ENCODE results near the gene TCIRG1.

The TCIRG1 gene

DNA sequence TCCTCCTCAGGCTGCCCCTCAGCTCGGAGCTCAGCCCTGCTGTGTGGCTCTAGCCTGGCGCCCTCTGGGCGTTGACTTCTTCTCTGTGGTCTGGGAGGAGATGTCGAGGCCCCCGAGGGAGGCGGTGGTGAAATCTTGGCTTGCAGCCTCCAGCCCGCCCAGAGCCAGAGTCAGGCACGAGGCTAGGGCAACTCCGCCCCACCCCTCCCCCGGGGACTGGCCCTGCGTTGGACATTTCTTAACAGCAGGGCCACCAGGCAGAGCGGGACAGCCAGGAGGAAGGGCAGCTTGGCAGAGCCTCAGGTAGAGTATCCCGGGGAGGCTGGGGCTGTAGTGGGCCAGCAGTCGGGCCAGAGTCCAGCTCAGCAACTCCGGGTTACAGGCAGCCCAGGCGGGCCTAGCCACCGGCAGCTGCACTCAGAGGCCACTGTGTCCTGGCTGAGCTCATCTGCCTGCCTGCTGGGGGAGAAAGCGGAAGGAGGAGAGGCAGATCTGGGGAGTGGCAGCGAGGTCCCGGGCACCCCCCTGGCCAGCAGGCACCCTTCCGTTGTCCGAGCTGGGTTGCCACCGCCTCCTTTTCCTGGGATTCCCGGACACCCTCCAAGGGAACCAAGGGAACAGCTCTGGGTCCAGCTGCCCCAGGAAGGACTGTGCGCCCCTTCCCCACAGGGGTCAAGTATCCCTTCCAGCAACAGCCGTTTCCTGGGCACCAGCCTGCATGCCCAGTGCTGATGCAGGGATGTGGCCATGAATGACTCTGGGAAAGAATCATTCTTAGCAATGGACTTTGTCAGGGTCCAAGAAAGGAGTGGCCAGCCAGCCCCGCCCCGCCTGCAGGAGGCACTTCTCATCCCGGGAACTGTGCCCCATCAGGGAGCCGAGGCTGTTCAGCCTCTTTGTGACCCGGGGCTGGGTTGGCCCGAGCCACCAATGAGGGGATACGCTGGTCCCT, 28.5 kb upstream of the TCIRG1 start, which contains the start of gene ALDH3B1:
TSS of gene ALDH3B1 (plus strand) at position 238 of the 952 bp plus-strand sequence. CDS start 4,971 bp downstream, outside the sequence.
- peak; percentile 94 for DNase-seq
- Histone ChIP-seq H4K8ac (ENCODE audit: low read length) (peak within 1 kb of the TSS; percentile 95), H4K91ac (ENCODE audit: low read length) (peak within 1 kb of the TSS; percentile 96), H3K4ac (ENCODE audit: low read depth in 1 of 2, low read length in 2 of 2) (peak within 1 kb of the TSS; percentile 90 to 95), H3K27me3 (ENCODE audit: control insufficient read depth in 1 of 2, insufficient read depth in 1 of 2, low read length in 2 of 2) (no peaks in the 10 kb centered on the region), H3K9me3 (ENCODE audit: control insufficient read depth, low read length) (no peaks in the 10 kb centered on the region), H3K4me3 (ENCODE audit: insufficient read depth in 1 of 2, low read depth in 1 of 2, low read length in 2 of 2) (peak within 1 kb of the TSS; percentile 43 to 83), H3K23ac (ENCODE audit: low read length in 2 of 2) (peak within 1 kb of the TSS in 1 of 2 experiments; percentile 45), H2AK5ac (ENCODE audit: low read length, severe bottlenecking) (peak within 1 kb of the TSS; percentile 100), H2BK12ac (ENCODE audit: low read length in 2 of 2) (peak within 1 kb of the TSS; percentile 40 to 91), H3K14ac (ENCODE audit: low read length in 2 of 2) (peak within 1 kb of the TSS in 1 of 2 experiments; percentile 78), H3K18ac (ENCODE audit: low read depth in 1 of 2, low read length in 2 of 2) (peak within 1 kb of the TSS; percentile 40 to 97), H2BK120ac (ENCODE audit: low read depth, low read length) (peak within 1 kb of the TSS; percentile 84), H2BK5ac (ENCODE audit: low read depth, low read length, poor library complexity, severe bottlenecking) (peak within 1 kb of the TSS; percentile 51), H2BK15ac (ENCODE audit: low read depth, poor library complexity, severe bottlenecking) (peak within 1 kb of the TSS; percentile 86), H3K36me3 (ENCODE audit: control insufficient read depth in 1 of 2, insufficient read depth in 2 of 2, low read depth in 1 of 2, low read length in 2 of 2) (peaks cover 5% of the 10 kb centered on the region in 2 experiments), H2AFZ (ENCODE audit: low read depth, low read length) (no peak within 1 kb of the TSS), H3K4me2 (ENCODE audit: low read length, poor library complexity, severe bottlenecking) (peak within 1 kb of the TSS; percentile 50), H3K4me1 (ENCODE audit: control insufficient read depth, insufficient read depth, low read depth, low read length) (peaks cover 61% of the 10 kb centered on the region), H3K9ac (ENCODE audit: low read length) (peak within 1 kb of the TSS; percentile 91), H3K27ac (ENCODE audit: low read length, poor library complexity, severe bottlenecking) (peak within 1 kb of the TSS; percentile 94), H3K79me1 (replicated peaks; ENCODE audit: low read length, poor library complexity, severe bottlenecking) (peaks cover 12% of the 10 kb centered on the region)
- 22% methylated on average over 32 of the region's 33 CpGs for WGBS

DNA sequence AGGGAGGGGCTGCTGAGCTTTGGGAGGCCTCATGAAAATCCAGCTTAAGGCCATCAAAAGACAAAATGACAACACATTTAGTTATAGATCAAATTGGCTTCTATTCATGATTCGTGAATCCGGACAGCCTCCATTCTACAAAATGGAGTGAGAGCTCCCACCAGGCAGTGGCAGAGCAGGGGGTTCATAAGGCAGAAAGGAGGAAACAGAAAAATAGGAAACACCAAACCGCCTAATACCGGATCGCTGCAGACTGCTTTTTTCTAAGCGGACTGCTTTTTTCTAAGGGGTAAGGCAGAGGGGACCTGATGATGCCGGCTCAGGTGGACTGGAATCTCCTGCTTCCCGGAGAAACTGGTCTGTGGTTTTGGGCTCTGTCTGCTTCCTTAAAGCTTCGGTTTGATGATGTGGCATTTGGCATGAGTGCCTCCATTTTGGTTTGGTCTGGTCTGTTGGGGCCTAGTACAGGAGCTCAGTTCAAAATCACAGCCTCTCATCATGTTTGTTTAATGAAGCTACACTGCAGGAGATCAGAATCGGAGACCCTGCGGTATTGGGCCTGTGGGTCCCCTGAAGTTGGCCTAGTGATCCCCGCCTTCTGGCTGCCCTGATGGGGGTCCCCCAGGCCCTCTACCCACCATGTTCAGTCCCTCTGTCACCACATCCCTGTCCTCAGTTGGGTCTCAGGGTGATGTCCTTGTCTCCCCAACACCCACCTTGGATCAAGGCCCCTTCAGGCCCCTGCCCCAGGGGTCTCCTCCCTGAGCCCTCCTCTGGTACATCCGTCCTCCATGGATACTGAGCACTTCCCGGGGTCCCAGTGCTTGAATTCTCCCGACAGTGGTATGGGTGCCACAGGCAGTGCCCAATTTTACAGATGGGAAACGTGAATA, 27.5 kb upstream of the TCIRG1 start:
- Histone ChIP-seq H4K8ac (ENCODE audit: low read length) (peak overlapping the region; percentile 86), H3K79me1 (replicated peaks; ENCODE audit: low read length, poor library complexity, severe bottlenecking) (peaks cover 12% of the 10 kb centered on the region), H2AFZ (ENCODE audit: low read depth, low read length) (no peak overlapping the region), H3K23ac (ENCODE audit: low read length in 2 of 2) (peak overlapping the region in 1 of 2 experiments; percentile 45), H3K9me3 (ENCODE audit: control insufficient read depth, low read length) (no peaks in the 10 kb centered on the region), H3K9ac (ENCODE audit: low read length) (peak overlapping the region; percentile 91), H3K4me3 (ENCODE audit: insufficient read depth in 1 of 2, low read depth in 1 of 2, low read length in 2 of 2) (peak overlapping the region in 1 of 2 experiments; percentile 83), H3K4me1 (ENCODE audit: control insufficient read depth, insufficient read depth, low read depth, low read length) (peaks cover 61% of the 10 kb centered on the region), H3K36me3 (ENCODE audit: control insufficient read depth in 1 of 2, insufficient read depth in 2 of 2, low read depth in 1 of 2, low read length in 2 of 2) (peaks cover 5% of the 10 kb centered on the region in 2 experiments), H2BK12ac (ENCODE audit: low read length in 2 of 2) (peak overlapping the region; percentile 91 to 99), H3K4me2 (ENCODE audit: low read length, poor library complexity, severe bottlenecking) (peak overlapping the region; percentile 42), H3K27ac (ENCODE audit: low read length, poor library complexity, severe bottlenecking) (peak overlapping the region; percentile 94), H2BK120ac (ENCODE audit: low read depth, low read length) (peak overlapping the region; percentile 84), H4K91ac (ENCODE audit: low read length) (peak overlapping the region; percentile 96), H3K27me3 (ENCODE audit: control insufficient read depth in 1 of 2, insufficient read depth in 1 of 2, low read length in 2 of 2) (no peaks in the 10 kb centered on the region), H2BK5ac (ENCODE audit: low read depth, low read length, poor library complexity, severe bottlenecking) (no peak overlapping the region), H3K14ac (ENCODE audit: low read length in 2 of 2) (peak overlapping the region in 1 of 2 experiments; percentile 29), H3K4ac (ENCODE audit: low read depth in 1 of 2, low read length in 2 of 2) (peak overlapping the region; percentile 91 to 95), H3K18ac (ENCODE audit: low read depth in 1 of 2, low read length in 2 of 2) (peak overlapping the region; percentile 88 to 97), H2AK5ac (ENCODE audit: low read length, severe bottlenecking) (peak overlapping the region; percentile 100), H2BK15ac (ENCODE audit: low read depth, poor library complexity, severe bottlenecking) (peak overlapping the region; percentile 65)
- 93% methylated on average over 16 of the region's 16 CpGs for WGBS
- no peak for DNase-seq

GRCh38 chr11:68012044-68012842, 26.6 kb upstream of the TCIRG1 start:
- peak overlapping the region; percentile 86 to 91 for H3K4ac ChIP-seq (ENCODE audit: low read depth in 1 of 2, low read length in 2 of 2)
- peak overlapping the region; percentile 100 for H2AK5ac ChIP-seq (ENCODE audit: low read length, severe bottlenecking)
- H3K9ac ChIP-seq (ENCODE audit: low read length): peak overlapping the region; percentile 33
- H2BK15ac ChIP-seq (ENCODE audit: low read depth, poor library complexity, severe bottlenecking): peak overlapping the region; percentile 98
- H3K27me3 ChIP-seq (ENCODE audit: control insufficient read depth in 1 of 2, insufficient read depth in 1 of 2, low read length in 2 of 2): no peaks in the 10 kb centered on the region
- peak overlapping the region; percentile 99 for H4K91ac ChIP-seq (ENCODE audit: low read length)
- no peaks in the 10 kb centered on the region for H3K9me3 ChIP-seq (ENCODE audit: control insufficient read depth, low read length)
- H2BK120ac ChIP-seq (ENCODE audit: low read depth, low read length): peak overlapping the region; percentile 99
- H3K18ac ChIP-seq (ENCODE audit: low read depth in 1 of 2, low read length in 2 of 2): peak overlapping the region; percentile 83 to 88
- H3K79me1 ChIP-seq (replicated peaks; ENCODE audit: low read length, poor library complexity, severe bottlenecking): peaks cover 12% of the 10 kb centered on the region
- H4K8ac ChIP-seq (ENCODE audit: low read length): peak overlapping the region; percentile 97
- H2BK5ac ChIP-seq (ENCODE audit: low read depth, low read length, poor library complexity, severe bottlenecking): peak overlapping the region; percentile 96
- H3K27ac ChIP-seq (ENCODE audit: low read length, poor library complexity, severe bottlenecking): peak overlapping the region; percentile 94
- no peak overlapping the region for H2AFZ ChIP-seq (ENCODE audit: low read depth, low read length)
- WGBS: 92% methylated on average over 11 of the region's 17 CpGs
- peak overlapping the region in 1 of 2 experiments; percentile 10 for H3K23ac ChIP-seq (ENCODE audit: low read length in 2 of 2)
- no peak overlapping the region for H3K4me2 ChIP-seq (ENCODE audit: low read length, poor library complexity, severe bottlenecking)
- no peak for DNase-seq
- H2BK12ac ChIP-seq (ENCODE audit: low read length in 2 of 2): peak overlapping the region; percentile 91 to 99
- no peak overlapping the region for H3K4me3 ChIP-seq (ENCODE audit: insufficient read depth in 1 of 2, low read depth in 1 of 2, low read length in 2 of 2)
- peak overlapping the region in 1 of 2 experiments; percentile 66 for H3K14ac ChIP-seq (ENCODE audit: low read length in 2 of 2)
- peaks cover 70% of the 10 kb centered on the region for H3K4me1 ChIP-seq (ENCODE audit: control insufficient read depth, insufficient read depth, low read depth, low read length)
- peaks cover 5% of the 10 kb centered on the region in 2 experiments for H3K36me3 ChIP-seq (ENCODE audit: control insufficient read depth in 1 of 2, insufficient read depth in 2 of 2, low read depth in 1 of 2, low read length in 2 of 2)

All from mesenchymal stem cell (in vitro differentiated cells and primary cell).